Testis (tissue), 3 donors: Measurements from ENCODE around the gene CTIF. TPM values are rescaled to one million over a fixed set of nuclear protein-coding genes. Genes with fewer than 3 reads are reported as not detected.

Experiments used
- DNase-seq: peaks from one replicate; pipeline ENCODE4 v3.0.0-alpha.2; 2019
- H3K27ac ChIP-seq, 2 donors: fragments of 200-600 bp; sonication (generic); one replicate each; pipeline ENCODE4 v1.5.1; 2019
- H3K27me3 ChIP-seq: fragments of 200-600 bp; sonication (generic); one replicate; pipeline ENCODE4 v1.5.1; 2019
- H3K36me3 ChIP-seq: fragments of 200-600 bp; sonication (generic); one replicate; pipeline ENCODE4 v1.5.1; 2017; ENCODE audit warnings: low read depth; ENCODE audit errors: missing control alignments
- H3K4me1 ChIP-seq: fragments of 200-600 bp; sonication (generic); one replicate; pipeline ENCODE4 v1.5.1; 2019
- H3K4me3 ChIP-seq, 2 donors: fragments of 200-600 bp; sonication (generic); one replicate each; pipeline ENCODE4 v1.5.1; 2017 to 2019
- H3K9me3 ChIP-seq: fragments of 200-600 bp; sonication (generic); one replicate; pipeline ENCODE4 v1.5.1; 2017
- CTCF ChIP-seq, 3 experiments: fragments of 450-650 bp in 2 of 3; fragments of 200-600 bp in 1 of 3; sonication (generic) in 1 of 3; IDR thresholded peaks; one replicate each; pipeline ENCODE4 v1.5.1; 2016 to 2019; ENCODE audit warnings: antibody characterized with exemption in 3 of 3, mild to moderate bottlenecking in 2 of 3, moderate library complexity in 1 of 3
- POLR2A ChIP-seq: fragments of 450-650 bp; IDR thresholded peaks from one replicate; pipeline ENCODE4 v1.6.1; 2017; ENCODE audit warnings: antibody characterized with exemption, mild to moderate bottlenecking, moderate library complexity
- WGBS, 2 donors: methylation state at CpG; one replicate each; pipeline ENCODE4 v1.1.5; 2018; 5-methylcytosine and 5-hydroxymethylcytosine counted together
- intact Hi-C: fragments of 100-400 bp; cut with DNase I; formaldehyde crosslinking; loops from one replicate; pipeline ENCODE4 v1.15.1; 2023; ENCODE audit warnings: low total_unique reads
- polyA plus RNA-seq: library from polyadenylated mRNA; stranded (reverse); fragments of 350-450 nt; fragmentation: Illumina TruSeq; extraction: RNeasy Lipid Tissue Mini Kit (QIAGEN cat#74804); gene quantifications from one replicate; pipeline ENCODE4 v1.2.3, GENCODE V29; 2014; ENCODE audit warnings: low read depth, low replicate concordance; ENCODE audit not compliant: insufficient read depth
- total RNA-seq, 2 donors: library from RNA; depleted of rRNA; stranded (reverse); fragments of >200 nt; gene quantifications; one replicate each; pipeline ENCODE4 v1.2.3, GENCODE V29; 2016

Gene CTIF
- total and polyA plus RNA-seq, 3 donors from 2014 or later: 33.8 to 41.5 (median 35.6) TPM

GRCh38 chr18:48792611-48793380 is 254.0 kb downstream of the CTIF start:
- H3K27me3 ChIP-seq: no peaks in the 10 kb centered on the region
- DNase-seq: no peak
- H3K27ac ChIP-seq: no peak overlapping the region
- no peaks in the 10 kb centered on the region for H3K36me3 ChIP-seq
- TF ChIP-seq POLR2A (no peak), CTCF (IDR thresholded peaks at IDR 0.05) (no peak)
- no peaks in the 10 kb centered on the region for H3K9me3 ChIP-seq
- WGBS, 2 donors: 95 to 96% methylated on average over 4 of the region's 4 CpGs
- H3K4me3 ChIP-seq: no peak overlapping the region
- intact Hi-C loops: no loop called here
- H3K4me1 ChIP-seq: no peaks in the 10 kb centered on the region

GRCh38 chr18:48794251-48794970 is 255.6 kb downstream of the CTIF start:
- 82 to 86% methylated on average over 10 of the region's 10 CpGs for WGBS, 2 donors
- no peak for DNase-seq
- Histone ChIP-seq H3K27ac (no peak overlapping the region), H3K27me3 (no peaks in the 10 kb centered on the region), H3K36me3 (no peaks in the 10 kb centered on the region), H3K4me3 (no peak overlapping the region), H3K4me1 (no peaks in the 10 kb centered on the region), H3K9me3 (no peaks in the 10 kb centered on the region)
- TF ChIP-seq POLR2A (no peak), CTCF (IDR thresholded peaks at IDR 0.05) (no peak)
- intact Hi-C loops: no loop called here

GRCh38 chr18:48795696-48796095 is 256.9 kb downstream of the CTIF start:
- WGBS, 2 donors: 94 to 96% methylated on average over 4 of the region's 4 CpGs
- H3K4me1 ChIP-seq: no peaks in the 10 kb centered on the region

GRCh38 chr18:48796491-48797205 is 257.8 kb downstream of the CTIF start:
- TF ChIP-seq CTCF (IDR thresholded peaks at IDR 0.05) (no peak), POLR2A (no peak)
- WGBS, 2 donors: 90 to 97% methylated on average over 6 of the region's 6 CpGs
- no peak for DNase-seq
- Histone ChIP-seq H3K27ac (no peak overlapping the region), H3K4me3 (no peak overlapping the region), H3K4me1 (peaks cover 6% of the 10 kb centered on the region), H3K27me3 (no peaks in the 10 kb centered on the region), H3K9me3 (no peaks in the 10 kb centered on the region), H3K36me3 (no peaks in the 10 kb centered on the region)
- intact Hi-C loops: no loop called here

More at GRCh38 chr18:48795696-48796095, 256.9 kb downstream of the CTIF start:
- Histone ChIP-seq H3K4me3 (no peak overlapping the region), H3K9me3 (no peaks in the 10 kb centered on the region), H3K27me3 (no peaks in the 10 kb centered on the region), H3K36me3 (no peaks in the 10 kb centered on the region), H3K27ac (no peak overlapping the region)
- intact Hi-C loops: no loop called here
- no peak for DNase-seq
- TF ChIP-seq POLR2A: no peak
- no peak for TF ChIP-seq CTCF (IDR thresholded peaks at IDR 0.05)
